HG02981 (cell line): ENCODE data around the gene FKBP14.

ENCODE experiments used
- ATAC-seq: cut with Tn5 transposase; IDR thresholded peaks from one replicate; pipeline ENCODE4 v1.9.1; 2021; ENCODE audit warnings: mild to moderate bottlenecking, moderate library complexity; ENCODE audit not compliant: unreplicated experiment

The FKBP14 gene

DNA sequence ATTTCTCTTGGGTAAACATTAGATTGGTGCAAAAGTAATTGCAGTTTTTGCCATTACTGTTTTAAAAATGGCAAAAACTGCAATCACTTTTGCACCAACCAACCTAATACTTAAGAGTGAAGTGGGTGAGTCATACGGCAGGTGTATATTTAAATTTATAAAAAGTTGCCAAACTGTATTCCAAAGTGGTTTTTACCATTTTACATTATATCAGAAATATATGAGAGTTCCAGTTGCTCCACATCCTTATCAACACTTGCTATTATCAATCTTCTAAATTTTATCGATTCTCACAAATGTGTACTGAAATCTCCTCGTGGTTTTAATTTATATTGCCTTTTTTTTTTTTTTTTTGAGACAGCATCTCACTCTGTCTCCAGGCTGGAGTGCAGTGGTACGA lies 33.4 kb downstream of the FKBP14 start:
- ATAC-seq, result no peak

DNA sequence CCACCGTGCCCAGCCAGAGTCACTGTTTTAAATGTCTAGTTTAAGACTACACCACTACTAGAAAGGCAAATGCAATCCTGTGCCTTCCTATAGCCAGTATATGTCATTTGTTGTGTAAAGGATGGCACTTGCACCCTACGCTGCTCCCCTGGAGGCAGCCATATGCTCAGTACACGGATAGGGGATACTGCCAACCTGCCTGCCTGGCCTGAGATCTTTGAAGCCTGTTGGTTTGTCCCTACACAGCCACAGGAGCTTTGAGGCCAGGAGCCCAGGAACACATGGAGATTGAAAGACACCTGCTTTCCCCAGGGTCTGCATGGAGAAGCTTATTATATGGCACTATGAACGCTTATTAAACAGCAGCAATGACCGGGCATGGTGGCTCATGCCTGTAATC lies 34.6 kb downstream of the FKBP14 start:
- no peak for ATAC-seq

- no peak for ATAC-seq
Measured at GRCh38 chr7:29990931-29991330, 35.6 kb downstream of the FKBP14 start.

- peak; percentile 41 for ATAC-seq
Measured at GRCh38 chr7:29989257-29989995, 37.1 kb downstream of the FKBP14 start, which contains the start of gene SCRN1. Gene SCRN1 (minus strand): TSS chr7:29989801. CDS start chr7:29969067, 20,734 bp downstream.

DNA sequence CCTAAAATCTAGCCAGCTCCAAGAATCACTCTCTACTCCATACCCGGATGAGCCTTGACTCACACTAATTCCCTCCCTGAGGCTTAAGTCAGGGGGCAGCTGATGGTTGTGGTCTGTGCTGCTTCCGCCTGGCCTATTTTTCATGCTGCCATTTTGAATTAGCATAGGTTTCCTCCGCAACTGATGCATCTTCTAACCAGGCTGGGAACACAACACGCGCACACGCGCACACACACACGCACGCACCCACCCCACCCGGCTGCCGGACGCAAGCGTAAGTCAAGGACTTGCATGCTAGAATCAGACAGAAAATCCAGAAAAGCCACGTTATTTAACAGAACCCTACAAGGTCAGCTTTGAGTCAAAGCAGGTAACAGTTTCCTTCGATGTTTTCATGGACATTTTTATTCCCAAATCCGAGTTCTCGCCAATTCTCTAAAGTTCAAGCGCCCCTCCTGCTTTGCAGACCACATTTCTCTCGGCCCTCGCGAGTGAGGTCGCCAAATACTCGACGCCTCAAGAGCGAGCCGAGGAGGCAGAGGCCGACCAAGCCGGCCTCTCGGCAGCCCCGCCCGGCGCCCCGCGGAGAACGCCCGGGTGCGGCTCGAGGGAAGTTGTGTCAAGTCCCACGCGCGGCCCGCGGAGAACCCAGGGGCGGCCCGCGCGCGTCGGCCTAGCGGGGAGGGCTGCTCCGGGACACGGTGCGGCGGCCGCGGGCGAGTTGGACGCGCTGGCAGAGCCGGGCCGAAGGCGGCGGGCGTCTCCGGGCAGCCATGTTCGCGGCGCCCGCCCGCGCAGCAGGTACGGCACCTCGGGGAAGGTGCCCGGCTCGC lies 37.9 kb downstream of the FKBP14 start:
- peak; percentile 36 for ATAC-seq

DNA sequence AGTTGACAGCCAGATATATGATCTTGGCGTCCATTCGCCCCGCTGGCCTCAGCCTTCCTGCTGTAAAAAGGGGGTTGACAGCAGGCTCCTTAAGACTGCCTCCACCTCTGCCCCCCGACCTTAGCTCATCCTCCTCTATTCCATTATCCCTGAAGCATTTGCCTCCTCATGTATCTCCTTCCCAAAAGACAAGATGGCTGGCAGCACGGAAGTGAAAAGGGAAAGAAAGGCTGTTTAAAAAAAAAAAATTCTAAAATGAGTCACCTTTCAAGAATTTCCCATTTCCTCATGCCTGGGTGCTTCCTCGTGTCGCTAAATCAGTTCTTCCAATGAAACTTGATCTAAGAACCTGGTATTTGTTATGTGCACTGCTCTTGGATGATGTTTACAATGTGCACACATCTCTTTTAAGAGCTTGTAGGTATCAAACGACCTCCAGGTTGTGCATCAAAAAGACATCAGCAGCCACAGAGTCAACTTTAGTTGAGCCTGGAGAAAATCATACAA lies 38.6 kb downstream of the FKBP14 start:
- no peak for ATAC-seq

DNA sequence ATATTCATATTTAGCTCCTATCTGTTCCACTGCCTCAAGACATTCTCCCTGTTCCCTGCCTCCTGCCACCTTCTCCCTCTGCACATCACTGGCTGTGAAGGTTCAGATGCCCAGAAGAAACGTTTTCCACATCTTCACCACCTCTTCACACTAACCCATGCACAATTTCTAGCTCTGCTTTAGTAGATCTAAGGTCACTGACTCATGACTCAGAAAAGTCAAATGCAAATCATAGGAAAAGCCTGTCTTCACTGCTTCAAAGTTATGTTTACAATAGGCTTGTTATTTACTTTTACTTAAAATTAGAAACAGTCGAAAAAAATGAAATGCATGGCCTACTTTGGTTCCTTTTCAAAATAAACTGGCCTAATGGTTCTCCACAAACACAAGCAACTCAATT lies 39.4 kb downstream of the FKBP14 start:
- ATAC-seq, result no peak

GRCh38 chr7:29980151-29980550 lies 46.4 kb downstream of the FKBP14 start:
- ATAC-seq, result no peak

- ATAC-seq, result no peak
Measured at GRCh38 chr7:29977886-29978651, 48.4 kb downstream of the FKBP14 start.

DNA sequence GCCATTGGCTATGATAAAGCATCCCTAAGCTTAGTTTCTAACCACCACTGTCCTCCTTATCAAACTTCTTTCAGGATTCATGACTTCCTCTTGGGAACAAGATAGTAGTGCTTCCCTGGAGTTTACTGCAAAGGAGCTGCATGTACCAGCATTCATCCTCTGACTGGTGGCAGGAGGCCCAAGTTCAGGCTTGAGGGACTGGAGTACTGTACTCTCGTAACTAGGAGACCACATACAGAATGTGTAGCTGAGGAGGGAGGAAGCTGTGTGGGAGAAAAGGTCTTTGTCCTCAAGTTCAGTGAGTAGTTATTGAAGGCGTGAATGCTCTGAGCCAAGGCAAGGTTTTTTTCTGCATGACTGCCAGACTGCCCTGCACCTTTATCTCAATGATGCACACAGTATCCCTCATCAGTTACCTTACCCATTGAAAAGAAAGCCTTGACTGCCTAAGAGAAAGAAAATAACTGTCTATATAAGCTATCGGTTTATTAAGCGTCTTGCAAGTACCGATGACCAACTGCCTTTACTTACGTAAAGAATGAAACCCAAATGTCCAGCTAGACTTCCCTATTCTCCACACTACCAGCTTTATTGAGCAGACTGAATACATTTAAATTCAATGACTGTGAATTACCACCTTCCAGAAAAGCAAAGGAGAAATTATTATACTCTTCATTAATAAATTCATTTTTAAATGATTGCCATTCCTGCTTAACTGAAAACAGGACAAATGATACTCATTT lies 49.7 kb downstream of the FKBP14 start:
- ATAC-seq, result no peak

DNA sequence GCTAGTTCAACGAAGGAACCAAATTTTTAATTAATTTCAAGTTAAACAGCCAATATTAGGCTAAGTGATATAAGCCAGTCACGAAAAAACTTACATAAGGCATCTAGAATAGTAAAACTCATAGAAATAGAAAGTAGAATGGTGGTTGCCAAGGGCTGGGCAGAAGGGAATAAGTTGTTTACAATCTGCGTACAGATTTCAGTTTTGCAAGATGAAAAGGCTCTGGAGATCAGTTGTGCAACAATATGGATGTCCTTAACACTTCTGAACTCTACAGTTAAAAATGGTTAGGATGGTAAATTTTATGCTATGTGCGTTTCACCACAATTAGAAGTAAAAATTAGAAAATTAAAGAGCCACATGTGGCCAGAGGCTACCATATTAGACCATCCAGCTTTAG lies 50.2 kb downstream of the FKBP14 start:
- no peak for ATAC-seq

DNA sequence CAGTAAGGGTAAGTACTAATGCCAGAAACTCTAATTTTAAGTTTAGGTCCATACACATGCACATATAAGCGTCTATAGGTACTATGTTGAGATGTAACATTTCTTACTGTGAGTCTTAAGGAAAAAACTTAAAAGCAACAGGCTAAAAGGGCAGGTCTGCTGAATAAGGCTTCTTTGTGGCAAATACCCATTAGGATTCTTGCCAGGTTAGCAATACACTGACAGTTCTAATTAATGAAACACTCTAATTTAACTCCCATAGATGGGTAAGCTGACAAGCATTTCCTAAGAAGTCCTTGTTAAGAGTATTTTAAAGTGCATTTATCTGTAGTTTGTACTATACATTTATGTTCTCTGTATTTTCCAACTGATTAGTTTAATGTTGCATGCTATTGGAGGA lies 50.9 kb downstream of the FKBP14 start:
- ATAC-seq, result no peak

GRCh38 chr7:29974286-29974685 lies 52.2 kb downstream of the FKBP14 start:
- no peak for ATAC-seq

GRCh38 chr7:29972315-29972669 lies 54.2 kb downstream of the FKBP14 start:
- ATAC-seq, result no peak

DNA sequence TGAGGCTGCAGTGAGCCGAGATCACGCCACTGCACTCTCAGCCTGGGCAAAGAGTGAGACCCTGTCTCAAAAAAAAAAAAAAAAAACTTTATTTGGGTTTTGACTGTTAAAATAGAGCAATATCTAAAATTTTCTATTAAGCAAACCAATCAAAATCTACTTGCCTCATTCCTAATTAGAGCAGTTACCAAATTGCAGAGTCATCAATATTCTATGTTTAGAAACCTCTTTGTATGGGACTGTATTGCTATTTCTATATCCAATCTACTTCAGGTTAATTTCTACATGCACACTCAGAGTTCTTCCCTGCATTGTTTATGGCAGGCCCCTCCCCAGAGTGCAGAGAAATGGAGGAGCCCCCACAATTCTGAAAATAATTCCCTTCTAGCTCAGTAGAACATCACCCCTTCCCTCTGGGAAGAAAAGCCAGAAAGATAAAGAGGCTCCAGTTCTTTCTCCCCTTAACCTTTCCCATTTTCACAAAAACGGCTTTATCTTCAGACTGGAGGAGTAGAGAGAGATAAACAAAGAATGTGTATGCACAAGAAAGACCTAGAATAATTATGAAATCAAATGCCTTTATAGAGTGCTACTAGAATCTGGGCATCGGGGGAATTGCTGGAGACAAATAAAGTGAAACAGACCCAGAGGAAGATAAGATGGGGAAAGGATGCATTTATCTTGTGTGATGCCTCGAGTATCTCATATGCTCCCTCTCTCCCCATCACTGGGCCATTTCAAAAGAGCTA lies 54.8 kb downstream of the FKBP14 start:
- ATAC-seq, result no peak

- no peak for ATAC-seq
Measured at GRCh38 chr7:29970158-29970557, 56.3 kb downstream of the FKBP14 start.

GRCh38 chr7:29969738-29970137 lies 56.8 kb downstream of the FKBP14 start:
- ATAC-seq, result no peak

DNA sequence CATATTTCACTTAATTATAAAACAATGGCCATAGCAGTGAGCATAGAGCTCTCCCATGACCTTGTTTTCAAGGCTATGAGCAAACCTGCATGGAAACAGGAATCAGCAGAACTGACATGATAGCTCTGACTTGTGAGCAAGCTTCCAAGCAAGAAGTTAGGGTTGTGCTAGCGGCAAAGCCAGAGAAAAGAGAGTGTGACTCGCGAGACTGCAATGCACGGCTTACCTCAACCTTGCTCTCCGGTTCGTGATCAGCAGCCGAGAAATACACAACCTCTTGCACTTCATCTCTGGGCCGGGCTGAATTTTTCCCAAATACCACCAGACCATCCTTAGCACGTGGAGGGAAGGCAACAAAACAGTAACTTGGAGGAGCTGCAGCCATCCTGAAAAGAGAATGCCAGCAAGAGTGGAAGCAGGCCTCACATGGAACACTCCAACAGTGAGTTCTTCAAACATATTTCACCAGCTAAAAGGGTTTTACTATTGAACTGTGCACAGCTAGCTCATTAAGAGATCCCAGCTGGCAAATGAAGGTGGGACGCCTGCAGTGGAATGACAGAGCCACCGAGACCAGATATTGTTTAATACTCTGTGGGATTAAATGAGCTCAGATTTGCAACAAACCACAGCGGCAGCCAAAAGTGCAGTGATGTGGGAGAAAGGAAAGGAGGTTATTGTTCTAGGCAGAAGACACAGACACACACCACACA lies 57.7 kb downstream of the FKBP14 start:
- ATAC-seq, result no peak

DNA sequence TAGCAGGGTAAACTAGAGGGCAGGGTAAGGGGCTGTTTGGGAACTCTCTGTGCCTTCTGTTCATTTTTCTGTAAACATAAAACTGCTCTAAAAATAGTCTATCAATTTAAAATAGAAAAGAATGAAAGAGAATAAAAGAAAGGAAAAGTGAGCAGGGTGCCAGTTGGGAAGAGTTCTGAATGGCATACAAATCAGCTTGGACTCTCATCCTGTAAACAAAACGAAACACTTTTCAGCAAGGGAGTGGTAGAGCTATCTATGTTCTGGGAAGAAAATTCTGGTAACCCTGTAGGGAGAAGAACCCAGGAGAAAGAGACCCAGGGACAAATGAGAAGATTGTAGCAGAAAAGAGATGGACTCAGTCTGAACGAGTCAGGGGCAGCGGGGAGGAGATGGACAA lies 61.5 kb downstream of the FKBP14 start:
- ATAC-seq, result no peak
